ENCODE measurements around the gene RFTN1.

Gene RFTN1

GRCh38 chr3:16449369-16449768 lies 64.1 kb downstream of the RFTN1 start:
- Mint-ChIP-seq H3K4me1 (peaks cover 6% of the 10 kb centered on the region), H3K9me3 (no peaks in the 10 kb centered on the region), H3K36me3 (no peaks in the 10 kb centered on the region), H3K4me3 (no peak overlapping the region), H3K27ac (no peak overlapping the region), H3K27me3 (peaks cover 11% of the 10 kb centered on the region)
- ATAC-seq (ENCODE audit: low read depth) (no peak), DNase-seq (ENCODE audit: low spot score in 2 of 2) (no peak)

- H3K9me3 Mint-ChIP-seq: no peaks in the 10 kb centered on the region
- no peak overlapping the region for H3K4me3 Mint-ChIP-seq
- H3K27me3 Mint-ChIP-seq: peaks cover 13% of the 10 kb centered on the region
- no peak for ATAC-seq (ENCODE audit: low read depth)
- H3K36me3 Mint-ChIP-seq: no peaks in the 10 kb centered on the region
- H3K4me1 Mint-ChIP-seq: peaks cover 7% of the 10 kb centered on the region
- H3K27ac Mint-ChIP-seq: no peak overlapping the region
- no peak for DNase-seq (ENCODE audit: low spot score in 2 of 2)
Observed at GRCh38 chr3:16448639-16449070, 64.8 kb downstream of the RFTN1 start.

- H3K27ac Mint-ChIP-seq: no peak overlapping the region
- ATAC-seq (ENCODE audit: low read depth) (no peak), DNase-seq (ENCODE audit: low spot score in 2 of 2) (no peak)
- peaks cover 1% of the 10 kb centered on the region for H3K36me3 Mint-ChIP-seq
- H3K27me3 Mint-ChIP-seq: peaks cover 18% of the 10 kb centered on the region
- H3K4me1 Mint-ChIP-seq: peaks cover 9% of the 10 kb centered on the region
- no peak overlapping the region for H3K4me3 Mint-ChIP-seq
- peaks cover 5% of the 10 kb centered on the region for H3K9me3 Mint-ChIP-seq
Observed at GRCh38 chr3:16447135-16447534, 66.4 kb downstream of the RFTN1 start.

GRCh38 chr3:16444344-16444743 lies 69.2 kb downstream of the RFTN1 start:
- peaks cover 20% of the 10 kb centered on the region for H3K27me3 Mint-ChIP-seq
- ATAC-seq (ENCODE audit: low read depth) (no peak), DNase-seq (ENCODE audit: low spot score in 2 of 2) (no peak)
- H3K27ac Mint-ChIP-seq: no peak overlapping the region
- peaks cover 4% of the 10 kb centered on the region for H3K4me1 Mint-ChIP-seq
- no peak overlapping the region for H3K4me3 Mint-ChIP-seq
- peaks cover 5% of the 10 kb centered on the region for H3K9me3 Mint-ChIP-seq
- peaks cover 1% of the 10 kb centered on the region for H3K36me3 Mint-ChIP-seq

- Mint-ChIP-seq H3K4me3 (no peak overlapping the region), H3K4me1 (peaks cover 4% of the 10 kb centered on the region), H3K36me3 (peaks cover 1% of the 10 kb centered on the region), H3K27me3 (peaks cover 22% of the 10 kb centered on the region), H3K27ac (no peak overlapping the region), H3K9me3 (peaks cover 5% of the 10 kb centered on the region)
- no peak for ATAC-seq (ENCODE audit: low read depth)
- DNase-seq (ENCODE audit: low spot score in 2 of 2): no peak
Observed at GRCh38 chr3:16442730-16443129, 70.8 kb downstream of the RFTN1 start.

DNA sequence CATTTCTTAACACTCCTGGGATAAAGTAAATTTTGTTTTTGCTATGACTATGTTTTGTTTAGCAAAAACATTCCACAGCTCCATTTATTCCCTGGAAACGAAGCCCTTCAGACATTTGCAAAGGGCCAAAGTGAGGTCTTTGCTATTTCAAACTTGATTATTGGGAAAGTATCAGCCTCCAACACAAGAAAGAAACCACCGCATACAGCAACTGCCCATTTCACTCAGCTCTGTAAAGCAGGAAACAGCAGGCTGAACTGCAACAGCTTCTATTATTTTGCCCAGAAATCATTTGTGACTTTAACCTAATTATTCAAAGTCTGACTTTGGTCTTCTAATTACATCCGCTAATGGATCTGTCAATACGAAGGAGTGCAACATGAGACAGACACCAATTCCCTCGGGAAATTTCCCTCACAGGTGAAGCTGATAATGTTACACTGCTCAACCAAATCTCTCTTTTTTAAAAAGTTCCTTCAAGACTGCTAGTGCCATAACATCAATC lies 72.1 kb downstream of the RFTN1 start:
- DNase-seq (ENCODE audit: low spot score in 2 of 2) (no peak), ATAC-seq (ENCODE audit: low read depth) (no peak)
- Mint-ChIP-seq H3K36me3 (peaks cover 1% of the 10 kb centered on the region), H3K9me3 (peaks cover 5% of the 10 kb centered on the region), H3K27me3 (peaks cover 20% of the 10 kb centered on the region), H3K4me1 (peaks cover 4% of the 10 kb centered on the region), H3K4me3 (no peak overlapping the region), H3K27ac (no peak overlapping the region)

GRCh38 chr3:16439848-16440708 lies 73.4 kb downstream of the RFTN1 start:
- Mint-ChIP-seq H3K9me3 (peaks cover 5% of the 10 kb centered on the region), H3K27ac (no peak overlapping the region), H3K36me3 (peaks cover 1% of the 10 kb centered on the region), H3K4me3 (no peak overlapping the region), H3K27me3 (peaks cover 14% of the 10 kb centered on the region), H3K4me1 (peaks cover 4% of the 10 kb centered on the region)
- no peak for DNase-seq (ENCODE audit: low spot score in 2 of 2)
- no peak for ATAC-seq (ENCODE audit: low read depth)

DNA sequence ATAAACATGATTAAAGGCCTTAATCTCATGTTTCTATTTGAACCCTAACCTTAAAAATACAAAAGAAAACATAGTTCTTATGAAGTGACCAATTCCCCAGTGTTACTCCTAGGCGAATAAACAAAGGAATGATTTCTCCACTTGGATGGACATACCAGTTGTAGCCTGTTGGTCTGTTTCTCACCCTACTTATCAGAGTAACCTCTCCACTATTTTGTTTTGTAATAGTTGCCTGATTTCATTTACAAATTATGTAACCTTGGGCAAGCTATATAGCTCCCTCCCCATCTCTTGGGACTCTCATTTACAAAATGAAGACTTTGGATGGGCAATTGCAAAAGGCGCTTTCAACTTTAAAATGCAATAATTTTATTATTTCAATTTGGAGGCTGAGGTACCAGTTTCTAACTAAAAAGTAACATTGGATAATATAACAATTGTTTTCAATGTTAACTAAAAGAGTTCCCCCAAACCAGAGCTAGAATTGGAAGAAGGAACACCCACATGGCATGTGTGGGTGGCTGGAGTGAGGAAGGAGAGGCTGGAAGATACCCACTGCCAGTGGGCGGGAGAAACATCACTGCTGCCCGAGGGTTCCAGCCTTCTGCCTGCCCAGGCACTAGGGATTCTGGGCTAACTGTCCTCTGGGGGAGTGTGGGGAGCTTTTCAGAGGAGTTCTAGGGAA lies 74.2 kb downstream of the RFTN1 start:
- Mint-ChIP-seq H3K27ac (no peak overlapping the region), H3K36me3 (peaks cover 1% of the 10 kb centered on the region), H3K27me3 (peaks cover 14% of the 10 kb centered on the region), H3K9me3 (peaks cover 5% of the 10 kb centered on the region), H3K4me1 (peaks cover 5% of the 10 kb centered on the region), H3K4me3 (no peak overlapping the region)
- DNase-seq (ENCODE audit: low spot score in 2 of 2) (no peak), ATAC-seq (ENCODE audit: low read depth) (no peak)

GRCh38 chr3:16437640-16438039 lies 75.9 kb downstream of the RFTN1 start:
- Mint-ChIP-seq H3K27me3 (peaks cover 12% of the 10 kb centered on the region), H3K4me1 (peaks cover 12% of the 10 kb centered on the region), H3K4me3 (no peak overlapping the region), H3K9me3 (peaks cover 2% of the 10 kb centered on the region), H3K36me3 (no peaks in the 10 kb centered on the region), H3K27ac (no peak overlapping the region)
- DNase-seq (ENCODE audit: low spot score in 2 of 2): no peak
- no peak for ATAC-seq (ENCODE audit: low read depth)

- H3K27me3 Mint-ChIP-seq: peaks cover 17% of the 10 kb centered on the region
Observed at GRCh38 chr3:16433701-16434151, 79.8 kb downstream of the RFTN1 start.

DNA sequence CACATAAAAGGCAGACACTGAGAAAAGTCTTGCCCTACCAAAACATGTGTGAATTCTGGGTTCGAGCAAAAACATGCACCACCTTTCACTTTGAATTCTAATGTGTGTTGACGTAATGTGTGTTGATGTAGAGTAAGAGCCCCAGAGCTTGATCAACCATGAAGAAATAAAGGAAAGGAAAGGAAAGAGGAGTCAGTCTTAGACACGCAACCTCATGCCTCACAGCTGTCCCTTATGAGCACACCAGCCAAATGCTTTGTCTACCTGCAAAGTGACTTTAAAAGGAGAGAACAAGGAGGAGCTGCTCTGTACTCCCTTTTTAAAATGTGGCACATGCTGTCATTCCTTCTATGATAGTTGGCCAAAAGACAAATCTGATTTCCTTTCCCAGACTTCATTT lies 80.8 kb downstream of the RFTN1 start:
- Mint-ChIP-seq H3K27me3 (peaks cover 20% of the 10 kb centered on the region), H3K9me3 (no peaks in the 10 kb centered on the region), H3K4me3 (no peak overlapping the region), H3K4me1 (peaks cover 31% of the 10 kb centered on the region), H3K36me3 (no peaks in the 10 kb centered on the region), H3K27ac (no peak overlapping the region)
- no peak for ATAC-seq (ENCODE audit: low read depth)
- no peak for DNase-seq (ENCODE audit: low spot score in 2 of 2)

More at GRCh38 chr3:16433701-16434151, 79.8 kb downstream of the RFTN1 start:
- H3K36me3 Mint-ChIP-seq: no peaks in the 10 kb centered on the region
- peak overlapping the region; percentile 4 for H3K4me3 Mint-ChIP-seq
- DNase-seq (ENCODE audit: low spot score in 2 of 2) (peak; percentile 38 to 59), ATAC-seq (ENCODE audit: low read depth) (peak; percentile 92)
- H3K4me1 Mint-ChIP-seq: peaks cover 31% of the 10 kb centered on the region
- no peaks in the 10 kb centered on the region for H3K9me3 Mint-ChIP-seq
- no peak overlapping the region for H3K27ac Mint-ChIP-seq

GRCh38 chr3:16430717-16431630 lies 82.5 kb downstream of the RFTN1 start:
- H3K27ac Mint-ChIP-seq: no peak overlapping the region
- no peaks in the 10 kb centered on the region for H3K9me3 Mint-ChIP-seq
- H3K4me3 Mint-ChIP-seq: peak overlapping the region; percentile 39
- DNase-seq (ENCODE audit: low spot score in 2 of 2): peak; percentile 42 to 54
- peaks cover 2% of the 10 kb centered on the region for H3K36me3 Mint-ChIP-seq
- peaks cover 27% of the 10 kb centered on the region for H3K27me3 Mint-ChIP-seq
- peaks cover 31% of the 10 kb centered on the region for H3K4me1 Mint-ChIP-seq
- peak; percentile 73 for ATAC-seq (ENCODE audit: low read depth)

DNA sequence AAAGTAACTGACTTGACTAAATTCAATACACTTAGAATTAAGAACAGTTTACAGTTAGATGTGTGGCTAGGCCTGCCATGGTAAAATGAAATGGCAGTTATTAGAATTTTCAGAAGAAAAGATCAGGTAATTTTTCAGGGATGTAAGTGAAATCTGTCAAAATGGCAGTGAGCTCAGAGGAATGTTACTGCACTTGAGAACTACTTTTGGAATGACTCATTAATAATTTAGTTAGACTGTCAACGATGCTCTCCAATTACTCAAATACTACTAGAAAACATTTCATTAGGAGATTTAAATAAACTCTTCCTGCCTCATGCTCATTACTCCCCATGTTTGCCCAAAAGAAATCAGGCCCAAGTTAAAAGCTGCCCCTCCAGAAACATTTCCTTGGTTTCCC lies 84.4 kb downstream of the RFTN1 start:
- ATAC-seq (ENCODE audit: low read depth) (no peak), DNase-seq (ENCODE audit: low spot score in 2 of 2) (no peak)
- peaks cover 2% of the 10 kb centered on the region for H3K36me3 Mint-ChIP-seq

More for the DNA sequence above, 84.4 kb downstream of the RFTN1 start:
- Mint-ChIP-seq H3K27ac (no peak overlapping the region), H3K27me3 (peaks cover 28% of the 10 kb centered on the region), H3K9me3 (no peaks in the 10 kb centered on the region), H3K4me1 (peaks cover 29% of the 10 kb centered on the region), H3K4me3 (no peak overlapping the region)
